ENCODE results near the gene PTPRG. TPM values are rescaled to one million over a fixed set of nuclear protein-coding genes. Genes with fewer than 3 reads are reported as not detected.

Gene PTPRG
- total RNA-seq, 1 donor from 2014 or later, result 25.2 TPM

DNA sequence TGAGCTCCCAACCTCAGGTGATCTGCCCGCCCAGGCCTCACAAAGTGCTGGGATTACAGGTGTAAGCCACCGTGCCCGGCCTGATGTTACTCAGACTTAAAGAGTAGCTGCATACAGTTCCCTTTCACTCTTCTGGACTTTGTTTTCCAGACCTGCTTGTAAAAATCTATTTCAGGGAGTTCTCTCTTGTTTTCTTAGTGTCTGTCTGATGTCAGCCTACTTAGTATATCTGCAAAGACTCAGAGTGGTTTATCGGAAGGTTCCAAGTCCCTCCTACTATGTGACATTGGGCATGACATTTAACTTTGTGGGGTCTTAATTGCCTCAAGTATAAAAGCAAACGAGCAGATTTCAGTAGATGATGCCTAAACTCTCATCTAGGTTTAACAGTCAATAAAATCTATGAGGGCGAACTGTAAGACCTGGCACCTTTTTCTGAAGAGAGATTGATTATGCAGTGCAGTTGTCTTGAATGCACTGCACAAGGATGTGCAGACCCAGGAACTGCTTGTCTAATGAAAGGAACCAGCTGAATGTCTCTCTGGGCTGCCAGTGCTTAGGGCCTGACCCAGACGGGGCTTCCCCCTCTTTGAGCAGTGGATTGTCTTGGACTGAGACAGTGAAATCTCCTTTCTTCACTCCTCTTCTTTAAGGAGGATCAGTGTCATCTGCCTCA lies 301.4 kb downstream of the PTPRG start:
- no peak overlapping the region for H3K4me3 ChIP-seq (ENCODE audit: low read depth, low read length)
- no peak for DNase-seq (ENCODE audit: low read depth)
- TF ChIP-seq, protein P1, sequence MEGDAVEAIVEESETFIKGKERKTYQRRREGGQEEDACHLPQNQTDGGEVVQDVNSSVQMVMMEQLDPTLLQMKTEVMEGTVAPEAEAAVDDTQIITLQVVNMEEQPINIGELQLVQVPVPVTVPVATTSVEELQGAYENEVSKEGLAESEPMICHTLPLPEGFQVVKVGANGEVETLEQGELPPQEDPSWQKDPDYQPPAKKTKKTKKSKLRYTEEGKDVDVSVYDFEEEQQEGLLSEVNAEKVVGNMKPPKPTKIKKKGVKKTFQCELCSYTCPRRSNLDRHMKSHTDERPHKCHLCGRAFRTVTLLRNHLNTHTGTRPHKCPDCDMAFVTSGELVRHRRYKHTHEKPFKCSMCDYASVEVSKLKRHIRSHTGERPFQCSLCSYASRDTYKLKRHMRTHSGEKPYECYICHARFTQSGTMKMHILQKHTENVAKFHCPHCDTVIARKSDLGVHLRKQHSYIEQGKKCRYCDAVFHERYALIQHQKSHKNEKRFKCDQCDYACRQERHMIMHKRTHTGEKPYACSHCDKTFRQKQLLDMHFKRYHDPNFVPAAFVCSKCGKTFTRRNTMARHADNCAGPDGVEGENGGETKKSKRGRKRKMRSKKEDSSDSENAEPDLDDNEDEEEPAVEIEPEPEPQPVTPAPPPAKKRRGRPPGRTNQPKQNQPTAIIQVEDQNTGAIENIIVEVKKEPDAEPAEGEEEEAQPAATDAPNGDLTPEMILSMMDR (IDR thresholded peaks at IDR 0.05; ENCODE audit: insufficient read depth, low read length, poor library complexity, severe bottlenecking), result no peak

GRCh38 chr3:61863579-61863978 lies 302.2 kb downstream of the PTPRG start:
- TF ChIP-seq, protein P1 (IDR thresholded peaks at IDR 0.05; ENCODE audit: insufficient read depth, low read length, poor library complexity, severe bottlenecking), result no peak
- H3K27me3 ChIP-seq (ENCODE audit: control insufficient read depth, insufficient read depth, low read length), result no peaks in the 10 kb centered on the region

More for the DNA sequence above, 301.4 kb downstream of the PTPRG start:
- Histone ChIP-seq H3K36me3 (ENCODE audit: control insufficient read depth, insufficient read depth, low read length) (no peaks in the 10 kb centered on the region), H3K27me3 (ENCODE audit: control insufficient read depth, insufficient read depth, low read length) (no peaks in the 10 kb centered on the region)

DNA sequence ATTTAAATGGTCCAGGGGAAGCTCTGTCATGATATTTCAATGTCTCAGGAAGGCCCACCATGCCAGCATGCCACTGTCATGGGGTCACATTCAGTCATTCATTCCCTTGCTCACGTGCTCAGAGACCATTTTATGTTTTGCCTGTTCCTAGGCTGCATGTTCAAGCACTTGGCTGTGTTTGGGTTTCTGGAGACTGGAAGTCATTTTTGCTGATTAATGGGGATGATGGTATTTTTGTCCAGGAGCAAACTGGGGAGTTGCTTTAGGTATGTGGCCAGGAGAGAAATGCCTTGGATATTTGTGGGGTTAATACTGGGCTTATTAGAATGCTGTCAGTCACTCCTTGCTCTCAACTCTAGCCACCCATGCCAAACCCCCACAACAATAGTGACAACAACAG lies 303.5 kb downstream of the PTPRG start:
- Histone ChIP-seq H3K36me3 (ENCODE audit: control insufficient read depth, insufficient read depth, low read length) (no peaks in the 10 kb centered on the region), H3K27me3 (ENCODE audit: control insufficient read depth, insufficient read depth, low read length) (no peaks in the 10 kb centered on the region), H3K4me3 (ENCODE audit: low read depth, low read length) (no peak overlapping the region)
- peak; percentile 18 for DNase-seq (ENCODE audit: low read depth)
- TF ChIP-seq, protein P1 (IDR thresholded peaks at IDR 0.05; ENCODE audit: insufficient read depth, low read length, poor library complexity, severe bottlenecking), result no peak

More at GRCh38 chr3:61863579-61863978, 302.2 kb downstream of the PTPRG start:
- no peak for DNase-seq (ENCODE audit: low read depth)
- H3K36me3 ChIP-seq (ENCODE audit: control insufficient read depth, insufficient read depth, low read length), result no peaks in the 10 kb centered on the region
- no peak overlapping the region for H3K4me3 ChIP-seq (ENCODE audit: low read depth, low read length)

GRCh38 chr3:61865466-61866152 lies 304.2 kb downstream of the PTPRG start:
- H3K27me3 ChIP-seq (ENCODE audit: control insufficient read depth, insufficient read depth, low read length), result no peaks in the 10 kb centered on the region
- TF ChIP-seq, protein P1 (IDR thresholded peaks at IDR 0.05; ENCODE audit: insufficient read depth, low read length, poor library complexity, severe bottlenecking), result no peak
- no peak overlapping the region for H3K4me3 ChIP-seq (ENCODE audit: low read depth, low read length)
- DNase-seq (ENCODE audit: low read depth), result no peak
- no peaks in the 10 kb centered on the region for H3K36me3 ChIP-seq (ENCODE audit: control insufficient read depth, insufficient read depth, low read length)

- Histone ChIP-seq H3K4me3 (ENCODE audit: low read depth, low read length) (no peak overlapping the region), H3K36me3 (ENCODE audit: control insufficient read depth, insufficient read depth, low read length) (no peaks in the 10 kb centered on the region), H3K27me3 (ENCODE audit: control insufficient read depth, insufficient read depth, low read length) (no peaks in the 10 kb centered on the region)
- TF ChIP-seq, protein P1 (IDR thresholded peaks at IDR 0.05; ENCODE audit: insufficient read depth, low read length, poor library complexity, severe bottlenecking), result no peak
- DNase-seq (ENCODE audit: low read depth), result no peak
Observed at GRCh38 chr3:61866153-61866542, 304.8 kb downstream of the PTPRG start.
